Jurkat, Clone E6-1 (cell line): ENCODE results near the gene ANXA10.

ENCODE experiments used
- DNase-seq: peaks from one replicate; pipeline ENCODE4 v3.0.0-alpha.2; 2011; ENCODE audit warnings: low read depth, low spot score
- H3K4me3 ChIP-seq: 2 replicates; pipeline ENCODE4 v1.5.1; 2011; ENCODE audit warnings: mild to moderate bottlenecking, low read length, control low read depth, moderate library complexity

Gene ANXA10

GRCh38 chr4:168151327-168151726 lies 59.0 kb downstream of the ANXA10 start:
- H3K4me3 ChIP-seq: no peak overlapping the region
- DNase-seq: no peak

GRCh38 chr4:168152837-168153500 lies 60.6 kb downstream of the ANXA10 start:
- no peak for DNase-seq
- no peak overlapping the region for H3K4me3 ChIP-seq

- peak; percentile 70 for DNase-seq
- no peak overlapping the region for H3K4me3 ChIP-seq
Measured at GRCh38 chr4:168153596-168154440, 61.5 kb downstream of the ANXA10 start.

GRCh38 chr4:168154546-168155277 lies 62.4 kb downstream of the ANXA10 start:
- DNase-seq: no peak

GRCh38 chr4:168162604-168163003 lies 70.3 kb downstream of the ANXA10 start:
- no peak overlapping the region for H3K4me3 ChIP-seq
- no peak for DNase-seq

More at GRCh38 chr4:168154546-168155277, 62.4 kb downstream of the ANXA10 start:
- no peak overlapping the region for H3K4me3 ChIP-seq

GRCh38 chr4:168163106-168163505 lies 70.8 kb downstream of the ANXA10 start:
- no peak for DNase-seq
- no peak overlapping the region for H3K4me3 ChIP-seq

GRCh38 chr4:168164045-168164444 lies 71.7 kb downstream of the ANXA10 start:
- no peak for DNase-seq
- no peak overlapping the region for H3K4me3 ChIP-seq

GRCh38 chr4:168164915-168165548 lies 72.7 kb downstream of the ANXA10 start:
- H3K4me3 ChIP-seq: no peak overlapping the region
- DNase-seq: no peak

- DNase-seq: no peak
- H3K4me3 ChIP-seq: no peak overlapping the region
Measured at GRCh38 chr4:168167714-168168284, 75.5 kb downstream of the ANXA10 start.

- DNase-seq: no peak
- no peak overlapping the region for H3K4me3 ChIP-seq
Measured at GRCh38 chr4:168174308-168174707, 82.0 kb downstream of the ANXA10 start.

- no peak overlapping the region for H3K4me3 ChIP-seq
Measured at GRCh38 chr4:168177546-168178149, 85.3 kb downstream of the ANXA10 start.

GRCh38 chr4:168183717-168184571 lies 91.6 kb downstream of the ANXA10 start:
- DNase-seq: peak; percentile 34
- H3K4me3 ChIP-seq: no peak overlapping the region

More at GRCh38 chr4:168177546-168178149, 85.3 kb downstream of the ANXA10 start:
- no peak for DNase-seq

- H3K4me3 ChIP-seq: no peak overlapping the region
Measured at GRCh38 chr4:168188754-168189153, 96.4 kb downstream of the ANXA10 start.

GRCh38 chr4:168197926-168198325 lies 105.6 kb downstream of the ANXA10 start:
- no peak overlapping the region for H3K4me3 ChIP-seq
- no peak for DNase-seq

More at GRCh38 chr4:168188754-168189153, 96.4 kb downstream of the ANXA10 start:
- no peak for DNase-seq

GRCh38 chr4:168199260-168199957 lies 107.1 kb downstream of the ANXA10 start:
- no peak overlapping the region for H3K4me3 ChIP-seq
- DNase-seq: no peak

GRCh38 chr4:168200685-168201084 lies 108.3 kb downstream of the ANXA10 start:
- no peak overlapping the region for H3K4me3 ChIP-seq
- no peak for DNase-seq

- no peak overlapping the region for H3K4me3 ChIP-seq
- DNase-seq: no peak
Measured at GRCh38 chr4:168203233-168203911, 111.0 kb downstream of the ANXA10 start.
